K562 (cell line): ENCODE measurements around the gene P4HTM. TPM values are rescaled to one million over a fixed set of nuclear protein-coding genes. Genes with fewer than 3 reads are reported as not detected.

Experiments used
- DMBX1 ChIP-seq: fragments of 250-450 bp; sonication (Bioruptor Pico); IDR thresholded peaks from 2 replicates; pipeline ENCODE4 v1.8.0; 2022; ENCODE audit warnings: inconsistent platforms, mild to moderate bottlenecking, moderate library complexity, borderline replicate concordance
- MNT ChIP-seq, 2 experiments: fragments of 450-650 bp; conservative IDR thresholded peaks; 2 replicates each; pipeline ENCODE4 v1.6.1; 2017; ENCODE audit warnings: mild to moderate bottlenecking in 2 of 2, moderate library complexity in 2 of 2
- MTF1 ChIP-seq: fragments of 250-450 bp; sonication (Bioruptor Pico); IDR thresholded peaks from 2 replicates; pipeline ENCODE4 v1.9.0; 2021; ENCODE audit warnings: moderate library complexity, mild to moderate bottlenecking, inconsistent platforms, borderline replicate concordance
- RFX5 ChIP-seq: IDR thresholded peaks from 2 replicates; pipeline ENCODE4 v1.6.1; 2011; ENCODE audit warnings: low read depth, mild to moderate bottlenecking, improper control_type of control experiment, low read length
- XRCC3 ChIP-seq: fragments of 450-650 bp; IDR thresholded peaks from 2 replicates; pipeline ENCODE4 v1.6.1; 2017; ENCODE audit warnings: mild to moderate bottlenecking, moderate library complexity
- ZC3H11A ChIP-seq: IDR thresholded peaks from 2 replicates; pipeline ENCODE4 v1.6.1; 2012; ENCODE audit warnings: low read depth, low read length, improper control_type of control experiment
- ZNF3 ChIP-seq: fragments of 250-450 bp; sonication (Bioruptor Pico); IDR thresholded peaks from 2 replicates; pipeline ENCODE4 v1.5.0; 2021; ENCODE audit warnings: mild to moderate bottlenecking, moderate library complexity
- ZNF780A ChIP-seq: fragments of 250-450 bp; sonication (Bioruptor Pico); IDR thresholded peaks from 2 replicates; pipeline ENCODE4 v1.5.0; 2021; ENCODE audit warnings: mild to moderate bottlenecking
- polyA plus RNA-seq, 8 experiments: library from polyadenylated mRNA; depleted of rRNA in 4 of 8; stranded (reverse) in 5 of 8; unstranded in 3 of 8; fragments of >200 nt; fragmentation: Nextera tagmentation in 2 of 8; fragmentation: Illumina TruSeq in 1 of 8; extraction: Ambion mirVana in 2 of 8; extraction: Trizol in 1 of 8; gene quantifications; 2 replicates each; pipeline versions ENCODE4 v1.2.1 to v1.2.3, GENCODE V29; 2011 to 2014; ENCODE audit warnings: inconsistent platforms in 1 of 8, missing spikeins in 1 of 8
- total RNA-seq, 7 experiments: library from RNA; depleted of rRNA in 6 of 7; stranded (reverse); fragments of >200 nt in 6 of 7; fragmentation: Illumina TruSeq in 2 of 7; extraction: Trizol in 2 of 7; gene quantifications; 2 replicates each; pipeline versions ENCODE4 v1.2.1 to v1.2.3, GENCODE V29; 2011 to 2021; ENCODE audit warnings: low replicate concordance in 1 of 7
- TF ChIP-seq, protein P1 (sequence below): fragments of 250-450 bp; sonication (Bioruptor Pico); IDR thresholded peaks from 2 replicates; pipeline ENCODE4 v1.4.0; 2020; ENCODE audit warnings: mild to moderate bottlenecking, moderate library complexity

P4HTM gene
- total and polyA plus RNA-seq, 9 of the 15 experiments (the other 6 are each of a cell fraction or from before 2014, with no cell fraction given), result 0.09 to 0.66 (median 0.25) TPM; not detected in 2

DNA sequence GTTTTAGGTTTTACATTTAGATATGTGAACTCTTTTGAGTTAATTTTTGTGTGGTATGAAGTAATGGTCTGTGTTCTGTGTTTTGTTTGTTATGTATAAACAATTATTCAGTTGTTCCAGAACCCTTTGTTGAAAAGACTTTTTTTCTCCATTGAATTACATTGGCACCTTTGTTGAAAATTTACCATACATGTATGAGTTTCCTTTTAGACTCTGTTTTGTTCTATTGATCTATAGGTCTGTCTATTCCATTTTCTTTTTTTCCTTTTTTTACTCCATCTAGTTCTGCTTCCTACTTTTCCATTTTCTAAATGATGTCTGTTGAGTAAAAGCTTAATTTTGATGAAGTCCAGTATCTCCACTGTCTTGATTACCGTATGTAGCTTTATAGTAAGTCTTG lies 40.0 kb upstream of the P4HTM start (continued):
- TF ChIP-seq, protein P1, sequence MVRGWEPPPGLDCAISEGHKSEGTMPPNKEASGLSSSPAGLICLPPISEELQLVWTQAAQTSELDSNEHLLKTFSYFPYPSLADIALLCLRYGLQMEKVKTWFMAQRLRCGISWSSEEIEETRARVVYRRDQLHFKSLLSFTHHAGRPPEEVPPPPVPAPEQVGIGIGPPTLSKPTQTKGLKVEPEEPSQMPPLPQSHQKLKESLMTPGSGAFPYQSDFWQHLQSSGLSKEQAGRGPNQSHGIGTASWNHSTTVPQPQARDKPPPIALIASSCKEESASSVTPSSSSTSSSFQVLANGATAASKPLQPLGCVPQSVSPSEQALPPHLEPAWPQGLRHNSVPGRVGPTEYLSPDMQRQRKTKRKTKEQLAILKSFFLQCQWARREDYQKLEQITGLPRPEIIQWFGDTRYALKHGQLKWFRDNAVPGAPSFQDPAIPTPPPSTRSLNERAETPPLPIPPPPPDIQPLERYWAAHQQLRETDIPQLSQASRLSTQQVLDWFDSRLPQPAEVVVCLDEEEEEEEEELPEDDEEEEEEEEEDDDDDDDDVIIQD (CRISPR knock-in tag), result no peak
- TF ChIP-seq XRCC3 (no peak), ZNF3 (CRISPR knock-in tag) (no peak), ZC3H11A (no peak), DMBX1 (no peak), MTF1 (no peak), ZNF780A (CRISPR knock-in tag) (no peak), MNT (conservative IDR thresholded peaks at IDR 0.05) (no peak), RFX5 (no peak)
